HG02840 (cell line): ENCODE results near the gene TMEM51.

Experiments used
- ATAC-seq: cut with Tn5 transposase; IDR thresholded peaks from one replicate; pipeline ENCODE4 v1.9.1; 2021; ENCODE audit warnings: mild to moderate bottlenecking, moderate library complexity, moderate number of reproducible peaks; ENCODE audit not compliant: unreplicated experiment, low FRiP score

Gene TMEM51

GRCh38 chr1:15212216-15212953 lies 58.8 kb downstream of the TMEM51 start:
- ATAC-seq = no peak

DNA sequence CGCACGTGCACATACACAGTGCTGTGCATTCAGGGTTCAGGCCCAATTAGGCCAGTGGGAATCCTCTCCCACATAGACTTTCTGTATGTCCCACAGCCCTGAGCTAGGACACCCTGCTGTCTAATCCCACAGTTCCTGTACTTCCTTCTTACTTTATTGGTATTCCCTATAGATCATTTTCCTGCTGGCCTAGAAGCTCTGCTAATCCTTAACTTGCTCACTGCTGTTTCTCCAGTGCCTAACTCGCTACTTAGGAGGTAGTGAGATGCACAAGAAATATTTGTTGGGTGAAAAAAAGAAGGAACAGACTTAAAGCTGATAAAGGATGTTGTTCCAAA lies 59.4 kb downstream of the TMEM51 start:
- ATAC-seq = no peak

DNA sequence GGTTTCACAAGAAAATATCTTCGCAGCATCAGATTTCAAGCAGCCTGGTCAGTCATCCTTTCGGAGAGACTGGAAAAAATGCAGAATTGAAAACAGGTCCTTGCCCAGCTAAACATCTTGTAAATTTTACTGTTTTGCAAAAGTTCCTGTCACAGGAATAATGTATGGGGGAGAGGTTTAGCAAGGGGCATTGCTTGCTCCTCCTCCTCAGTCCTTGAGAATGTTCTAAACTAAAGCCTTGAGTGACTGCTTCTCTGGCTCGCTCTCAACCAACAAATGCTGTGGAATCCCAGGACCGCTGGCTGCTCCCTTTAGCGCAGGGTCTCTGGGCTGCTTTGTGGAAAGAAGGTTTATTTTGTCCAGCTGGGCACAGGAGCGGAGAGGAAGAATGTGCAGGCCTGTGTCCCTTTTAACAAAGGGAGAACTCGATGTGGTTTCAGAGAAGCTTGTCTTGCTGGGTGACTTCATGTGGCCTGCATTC lies 59.8 kb downstream of the TMEM51 start:
- ATAC-seq = no peak

- ATAC-seq = no peak
These were observed 61.0 kb downstream of the TMEM51 start for GRCh38 chr1:15214527-15214926.

DNA sequence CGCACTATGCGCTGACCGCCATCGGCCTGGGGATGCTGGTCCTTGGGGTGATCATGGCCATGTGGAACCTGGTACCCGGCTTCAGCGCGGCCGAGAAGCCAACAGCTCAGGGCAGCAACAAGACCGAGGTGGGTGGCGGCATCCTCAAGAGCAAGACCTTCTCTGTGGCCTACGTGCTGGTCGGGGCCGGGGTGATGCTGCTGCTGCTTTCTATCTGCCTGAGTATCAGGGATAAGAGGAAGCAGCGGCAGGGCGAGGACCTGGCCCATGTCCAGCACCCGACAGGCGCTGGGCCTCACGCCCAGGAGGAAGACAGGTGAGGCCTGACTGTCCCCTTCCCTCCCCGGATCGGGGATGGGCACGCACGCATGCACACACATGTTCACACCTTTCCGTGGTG lies 61.6 kb downstream of the TMEM51 start:
- ATAC-seq = no peak

DNA sequence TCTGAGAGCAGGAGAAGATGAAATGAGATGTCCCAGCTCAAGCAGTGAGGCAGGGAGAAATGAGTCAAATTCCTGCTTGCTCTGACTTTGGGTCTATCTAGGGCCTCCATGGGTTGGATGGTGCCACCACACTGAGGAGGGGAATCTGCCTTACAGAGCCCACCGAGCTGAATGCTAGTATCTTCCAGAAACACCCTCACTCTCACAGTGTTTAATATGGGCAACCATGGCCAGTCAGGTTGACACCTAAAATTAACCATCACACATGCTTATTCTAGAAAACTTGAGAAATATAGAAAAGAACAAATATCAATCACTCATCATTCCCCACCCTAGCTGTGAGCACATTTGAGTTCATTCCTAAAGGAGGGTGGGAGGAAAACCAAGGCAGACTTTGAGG lies 64.1 kb downstream of the TMEM51 start:
- no peak for ATAC-seq

- ATAC-seq = no peak
These were observed 65.0 kb downstream of the TMEM51 start for GRCh38 chr1:15218287-15219279.

- no peak for ATAC-seq
These were observed 65.9 kb downstream of the TMEM51 start for GRCh38 chr1:15219280-15220023.

DNA sequence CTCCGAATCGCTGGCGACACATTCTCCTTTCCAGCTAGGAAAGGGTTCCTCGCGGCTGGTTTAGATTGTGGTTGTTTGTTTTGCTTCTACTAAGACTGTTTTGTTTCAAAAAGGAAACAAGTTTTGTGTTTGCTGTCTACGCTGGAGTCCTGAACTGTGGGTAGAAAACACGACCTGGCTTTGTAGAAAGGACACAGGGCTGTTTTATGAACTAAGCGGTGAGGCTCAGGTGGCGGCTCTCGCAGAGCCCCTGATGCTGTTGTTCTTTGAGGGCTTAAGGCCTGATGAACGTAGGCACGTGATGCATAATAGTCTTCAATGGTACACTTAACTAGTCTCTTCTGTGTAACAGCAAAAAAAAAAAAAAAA lies 66.5 kb downstream of the TMEM51 start:
- ATAC-seq = no peak

- ATAC-seq = no peak
These were observed 67.4 kb downstream of the TMEM51 start for GRCh38 chr1:15220825-15221431.

- ATAC-seq = no peak
These were observed 69.2 kb downstream of the TMEM51 start for GRCh38 chr1:15222653-15223303.

GRCh38 chr1:15224259-15224869 lies 70.8 kb downstream of the TMEM51 start:
- no peak for ATAC-seq

GRCh38 chr1:15224974-15225373 lies 71.4 kb downstream of the TMEM51 start:
- no peak for ATAC-seq

DNA sequence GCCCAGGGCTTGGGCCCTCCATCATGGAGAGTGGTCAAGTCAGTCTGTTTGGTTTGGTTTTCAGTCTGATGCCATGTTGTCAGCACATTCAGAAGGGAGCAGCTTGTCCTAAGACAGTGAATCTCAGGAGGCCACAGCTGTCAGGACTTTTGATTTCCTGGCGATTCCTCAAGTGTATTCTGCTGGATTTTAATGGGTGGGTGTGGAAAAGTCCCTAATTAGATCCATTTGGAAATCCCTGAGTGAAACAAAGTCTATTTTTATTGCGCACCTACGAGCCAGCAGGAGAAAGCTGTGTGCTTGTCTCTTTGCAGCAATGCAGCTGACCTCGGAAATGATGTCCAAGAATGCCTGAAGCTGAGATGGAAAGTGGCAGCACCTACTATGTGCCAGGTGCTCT lies 71.9 kb downstream of the TMEM51 start:
- ATAC-seq = no peak

- no peak for ATAC-seq
These were observed 73.1 kb downstream of the TMEM51 start for GRCh38 chr1:15226388-15227255.

- no peak for ATAC-seq
These were observed 76.2 kb downstream of the TMEM51 start for GRCh38 chr1:15229707-15230131.

DNA sequence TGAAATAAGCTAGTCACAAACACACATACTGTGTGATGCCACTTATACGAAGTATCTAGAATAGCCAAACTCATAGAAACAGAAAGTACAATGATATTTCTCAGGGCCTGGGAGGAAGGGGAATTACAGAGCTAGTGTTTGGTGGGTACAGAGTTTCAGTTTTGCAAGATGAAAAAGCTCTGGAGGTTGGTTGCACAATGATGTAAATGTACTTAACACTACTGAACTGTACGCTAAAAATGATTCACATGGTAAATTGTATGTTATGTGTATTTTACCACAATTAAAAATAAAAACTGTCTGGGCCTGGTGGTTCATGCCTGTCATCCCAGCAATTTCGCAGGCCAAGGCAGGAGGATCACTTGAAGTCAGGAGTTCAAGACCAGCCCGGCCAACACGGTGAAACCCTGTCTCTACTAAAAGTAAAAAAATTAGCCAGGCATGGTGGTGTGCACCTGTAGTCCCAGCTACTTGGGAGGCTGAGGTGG lies 78.2 kb downstream of the TMEM51 start:
- ATAC-seq = no peak

DNA sequence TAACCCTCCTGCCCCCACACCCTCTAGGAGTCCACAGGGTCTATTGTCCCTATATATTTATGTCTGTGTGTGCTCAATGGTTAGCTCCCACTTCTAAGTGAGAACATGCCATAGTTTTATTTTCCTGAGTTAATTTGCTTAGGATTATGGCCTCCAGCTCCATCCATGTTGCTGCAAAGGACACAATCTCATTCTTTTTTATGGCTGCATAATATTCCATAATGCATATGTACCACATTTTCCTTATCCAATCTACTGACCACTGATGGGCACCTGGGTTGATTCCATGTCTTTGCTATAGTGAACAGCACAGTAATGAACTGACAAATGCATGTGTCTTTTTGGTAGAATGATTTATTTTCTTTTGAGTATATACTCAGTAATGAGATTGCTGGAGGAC lies 80.1 kb downstream of the TMEM51 start:
- ATAC-seq = no peak
